HepG2 (cell line): ENCODE results near the gene CCL22. TPM values are rescaled to one million over a fixed set of nuclear protein-coding genes. Genes with fewer than 3 reads are reported as not detected.

Experiments used
- CAMTA2 ChIP-seq: sonication (generic); formaldehyde crosslinking; IDR thresholded peaks from 2 replicates; pipeline ENCODE4 v1.4.0; 2020; ENCODE audit warnings: mild to moderate bottlenecking, missing genetic modification reagents, borderline replicate concordance
- GATAD2A ChIP-seq: IDR thresholded peaks from 2 replicates; pipeline ENCODE4 v1.6.1; 2016
- HMG20A ChIP-seq: IDR thresholded peaks from 2 replicates; pipeline ENCODE4 v1.6.1; 2016; ENCODE audit warnings: borderline replicate concordance
- JUND ChIP-seq: sonication (generic); formaldehyde crosslinking; IDR thresholded peaks from 2 replicates; pipeline ENCODE4 v1.8.0; 2022; ENCODE audit warnings: mild to moderate bottlenecking, missing genetic modification reagents
- MAF1 ChIP-seq: sonication (generic); formaldehyde crosslinking; IDR thresholded peaks from 2 replicates; pipeline ENCODE4 v1.5.0; 2020; ENCODE audit warnings: missing genetic modification reagents, borderline replicate concordance
- MEIS1 ChIP-seq: sonication (generic); formaldehyde crosslinking; IDR thresholded peaks from 2 replicates; pipeline ENCODE4 v1.9.0; 2021; ENCODE audit warnings: mild to moderate bottlenecking, missing genetic modification reagents, moderate library complexity, borderline replicate concordance
- NAIF1 ChIP-seq: sonication (generic); formaldehyde crosslinking; IDR thresholded peaks from 2 replicates; pipeline ENCODE4 v1.5.0; 2020; ENCODE audit warnings: mild to moderate bottlenecking, missing genetic modification reagents, borderline replicate concordance
- RCOR2 ChIP-seq: IDR thresholded peaks from 2 replicates; pipeline ENCODE4 v1.6.1; 2016; ENCODE audit warnings: missing biosample characterization, missing genetic modification reagents
- TAF15 ChIP-seq: fragments of 200-400 bp; formaldehyde crosslinking; IDR thresholded peaks from one replicate; pipeline ENCODE4 v1.6.1; 2018; ENCODE audit warnings: mild to moderate bottlenecking, low read depth, low read length; ENCODE audit not compliant: poor library complexity, severe bottlenecking
- ZFYVE20 ChIP-seq: sonication (generic); formaldehyde crosslinking; IDR thresholded peaks from 2 replicates; pipeline ENCODE4 v1.8.0; 2023; ENCODE audit warnings: low read depth, mild to moderate bottlenecking, moderate library complexity, missing genetic modification reagents, borderline replicate concordance
- ZMYM4 ChIP-seq: sonication (generic); formaldehyde crosslinking; IDR thresholded peaks from 2 replicates; pipeline ENCODE4 v1.8.1; 2023; ENCODE audit warnings: mild to moderate bottlenecking, missing genetic modification reagents
- ZNF460 ChIP-seq: sonication (generic); formaldehyde crosslinking; IDR thresholded peaks from 2 replicates; pipeline ENCODE4 v1.5.1; 2020; ENCODE audit warnings: missing genetic modification reagents, mild to moderate bottlenecking, borderline replicate concordance
- ZSCAN12 ChIP-seq: sonication (generic); formaldehyde crosslinking; IDR thresholded peaks from 2 replicates; pipeline ENCODE4 v1.9.0; 2021; ENCODE audit warnings: mild to moderate bottlenecking, missing genetic modification reagents
- polyA plus RNA-seq, 8 experiments: library from polyadenylated mRNA; depleted of rRNA in 3 of 8; stranded (reverse) in 7 of 8; unstranded in 1 of 8; fragments of >200 nt; fragmentation: Illumina TruSeq in 4 of 8; extraction: Trizol in 4 of 8; gene quantifications; 2 replicates each; pipeline versions ENCODE4 v1.2.1 to v1.2.3, GENCODE V29; 2011 to 2016; ENCODE audit warnings: low read depth in 4 of 8, missing spikeins in 1 of 8, mixed read lengths in 1 of 8; ENCODE audit not compliant: insufficient read depth in 1 of 8
- total RNA-seq, 5 experiments: library from RNA; depleted of rRNA; stranded (reverse); fragments of >200 nt; fragmentation: Illumina TruSeq; extraction: Trizol; gene quantifications; 2 replicates each; pipeline ENCODE4 v1.2.3, GENCODE V29; 2016; ENCODE audit warnings: low read depth in 1 of 5
- TF ChIP-seq, protein P1 (sequence below): sonication (generic); formaldehyde crosslinking; IDR thresholded peaks from 2 replicates; pipeline ENCODE4 v1.9.0; 2022; ENCODE audit warnings: low read depth, missing genetic modification reagents
- TF ChIP-seq, protein P2 (sequence below): sonication (generic); formaldehyde crosslinking; IDR thresholded peaks from 2 replicates; pipeline ENCODE4 v1.5.0; 2020; ENCODE audit warnings: mild to moderate bottlenecking, missing genetic modification reagents, moderate library complexity
- TF ChIP-seq, protein P3 (sequence below): IDR thresholded peaks from 2 replicates; pipeline ENCODE4 v1.6.1; 2016; ENCODE audit warnings: missing compliant biosample characterization, missing genetic modification reagents, borderline replicate concordance
- TF ChIP-seq, protein P4 (sequence below): sonication (generic); formaldehyde crosslinking; IDR thresholded peaks from 2 replicates; pipeline ENCODE4 v1.4.0; 2020; ENCODE audit warnings: missing genetic modification reagents

The CCL22 gene
- total and polyA plus RNA-seq, 2 of the 13 experiments (the other 11 are each of a cell fraction or from before 2014, with no cell fraction given): not detected

DNA sequence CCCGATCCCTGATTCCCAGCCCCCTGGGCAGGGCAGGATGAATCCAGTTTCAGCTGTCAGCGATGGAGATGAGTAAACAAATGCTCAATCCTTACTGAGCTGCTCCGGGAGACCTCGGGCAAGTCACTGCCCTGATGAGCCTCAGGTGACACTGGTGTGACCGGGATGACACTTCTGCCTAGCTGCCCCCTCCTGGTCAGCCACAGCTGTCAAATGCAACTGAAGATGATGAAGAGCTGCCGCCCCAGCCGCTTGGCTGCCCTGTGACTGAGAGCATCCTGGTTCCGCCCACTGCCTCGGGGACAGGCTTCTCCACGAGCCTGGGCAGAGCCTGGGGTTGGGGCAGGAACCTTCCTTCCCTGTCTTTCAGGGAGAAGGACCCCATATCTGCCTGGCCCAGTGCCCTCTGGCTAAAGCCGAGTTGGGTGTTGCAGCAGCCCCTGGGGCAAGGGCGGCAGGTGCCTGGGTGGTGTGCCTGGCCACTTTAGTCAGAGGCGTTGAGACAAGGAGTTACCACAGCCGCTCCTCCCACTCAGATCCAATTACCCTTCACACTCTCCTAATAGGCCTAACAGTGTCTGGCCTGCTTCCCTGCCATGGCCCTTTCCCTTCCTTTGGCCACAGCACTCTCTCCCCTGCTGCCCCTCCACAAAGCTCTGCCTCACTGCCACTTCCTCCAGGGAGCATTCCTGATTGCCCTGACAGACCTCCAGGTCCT lies 51.4 kb downstream of the CCL22 start (continued):
- TF ChIP-seq, protein P1, sequence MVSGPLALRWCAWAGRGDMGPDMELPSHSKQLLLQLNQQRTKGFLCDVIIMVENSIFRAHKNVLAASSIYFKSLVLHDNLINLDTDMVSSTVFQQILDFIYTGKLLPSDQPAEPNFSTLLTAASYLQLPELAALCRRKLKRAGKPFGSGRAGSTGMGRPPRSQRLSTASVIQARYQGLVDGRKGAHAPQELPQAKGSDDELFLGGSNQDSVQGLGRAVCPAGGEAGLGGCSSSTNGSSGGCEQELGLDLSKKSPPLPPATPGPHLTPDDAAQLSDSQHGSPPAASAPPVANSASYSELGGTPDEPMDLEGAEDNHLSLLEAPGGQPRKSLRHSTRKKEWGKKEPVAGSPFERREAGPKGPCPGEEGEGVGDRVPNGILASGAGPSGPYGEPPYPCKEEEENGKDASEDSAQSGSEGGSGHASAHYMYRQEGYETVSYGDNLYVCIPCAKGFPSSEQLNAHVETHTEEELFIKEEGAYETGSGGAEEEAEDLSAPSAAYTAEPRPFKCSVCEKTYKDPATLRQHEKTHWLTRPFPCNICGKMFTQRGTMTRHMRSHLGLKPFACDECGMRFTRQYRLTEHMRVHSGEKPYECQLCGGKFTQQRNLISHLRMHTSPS: no peak
- TF ChIP-seq ZSCAN12 (CRISPR knock-in tag): no peak
- TF ChIP-seq MEIS1 (CRISPR knock-in tag): peak; percentile 49; the same call in 1 of the 2 replicates
- TF ChIP-seq, protein P2, sequence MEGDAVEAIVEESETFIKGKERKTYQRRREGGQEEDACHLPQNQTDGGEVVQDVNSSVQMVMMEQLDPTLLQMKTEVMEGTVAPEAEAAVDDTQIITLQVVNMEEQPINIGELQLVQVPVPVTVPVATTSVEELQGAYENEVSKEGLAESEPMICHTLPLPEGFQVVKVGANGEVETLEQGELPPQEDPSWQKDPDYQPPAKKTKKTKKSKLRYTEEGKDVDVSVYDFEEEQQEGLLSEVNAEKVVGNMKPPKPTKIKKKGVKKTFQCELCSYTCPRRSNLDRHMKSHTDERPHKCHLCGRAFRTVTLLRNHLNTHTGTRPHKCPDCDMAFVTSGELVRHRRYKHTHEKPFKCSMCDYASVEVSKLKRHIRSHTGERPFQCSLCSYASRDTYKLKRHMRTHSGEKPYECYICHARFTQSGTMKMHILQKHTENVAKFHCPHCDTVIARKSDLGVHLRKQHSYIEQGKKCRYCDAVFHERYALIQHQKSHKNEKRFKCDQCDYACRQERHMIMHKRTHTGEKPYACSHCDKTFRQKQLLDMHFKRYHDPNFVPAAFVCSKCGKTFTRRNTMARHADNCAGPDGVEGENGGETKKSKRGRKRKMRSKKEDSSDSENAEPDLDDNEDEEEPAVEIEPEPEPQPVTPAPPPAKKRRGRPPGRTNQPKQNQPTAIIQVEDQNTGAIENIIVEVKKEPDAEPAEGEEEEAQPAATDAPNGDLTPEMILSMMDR (CRISPR knock-in tag): peak; percentile 62
- TF ChIP-seq CAMTA2 (CRISPR knock-in tag): no peak
- TF ChIP-seq ZNF460: no peak
- TF ChIP-seq, protein P3, sequence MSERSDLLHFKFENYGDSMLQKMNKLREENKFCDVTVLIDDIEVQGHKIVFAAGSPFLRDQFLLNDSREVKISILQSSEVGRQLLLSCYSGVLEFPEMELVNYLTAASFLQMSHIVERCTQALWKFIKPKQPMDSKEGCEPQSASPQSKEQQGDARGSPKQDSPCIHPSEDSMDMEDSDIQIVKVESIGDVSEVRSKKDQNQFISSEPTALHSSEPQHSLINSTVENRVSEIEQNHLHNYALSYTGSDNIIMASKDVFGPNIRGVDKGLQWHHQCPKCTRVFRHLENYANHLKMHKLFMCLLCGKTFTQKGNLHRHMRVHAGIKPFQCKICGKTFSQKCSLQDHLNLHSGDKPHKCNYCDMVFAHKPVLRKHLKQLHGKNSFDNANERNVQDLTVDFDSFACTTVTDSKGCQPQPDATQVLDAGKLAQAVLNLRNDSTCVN (CRISPR knock-in tag): no peak
- TF ChIP-seq ZFYVE20 (CRISPR knock-in tag): no peak
- no peak for TF ChIP-seq MAF1 (CRISPR knock-in tag)
- no peak for TF ChIP-seq TAF15
- TF ChIP-seq RCOR2 (CRISPR knock-in tag): 0 out of 2 replicates have a peak, but pooled peaks have one; percentile 26
- no peak for TF ChIP-seq HMG20A
- no peak for TF ChIP-seq GATAD2A
- TF ChIP-seq NAIF1: no peak
- no peak for TF ChIP-seq JUND (CRISPR knock-in tag)
- TF ChIP-seq ZMYM4 (CRISPR knock-in tag): no peak
- TF ChIP-seq, protein P4, sequence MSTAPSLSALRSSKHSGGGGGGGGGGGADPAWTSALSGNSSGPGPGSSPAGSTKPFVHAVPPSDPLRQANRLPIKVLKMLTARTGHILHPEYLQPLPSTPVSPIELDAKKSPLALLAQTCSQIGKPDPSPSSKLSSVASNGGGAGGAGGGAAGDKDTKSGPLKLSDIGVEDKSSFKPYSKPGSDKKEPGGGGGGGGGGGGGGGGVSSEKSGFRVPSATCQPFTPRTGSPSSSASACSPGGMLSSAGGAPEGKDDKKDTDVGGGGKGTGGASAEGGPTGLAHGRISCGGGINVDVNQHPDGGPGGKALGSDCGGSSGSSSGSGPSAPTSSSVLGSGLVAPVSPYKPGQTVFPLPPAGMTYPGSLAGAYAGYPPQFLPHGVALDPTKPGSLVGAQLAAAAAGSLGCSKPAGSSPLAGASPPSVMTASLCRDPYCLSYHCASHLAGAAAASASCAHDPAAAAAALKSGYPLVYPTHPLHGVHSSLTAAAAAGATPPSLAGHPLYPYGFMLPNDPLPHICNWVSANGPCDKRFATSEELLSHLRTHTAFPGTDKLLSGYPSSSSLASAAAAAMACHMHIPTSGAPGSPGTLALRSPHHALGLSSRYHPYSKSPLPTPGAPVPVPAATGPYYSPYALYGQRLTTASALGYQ (CRISPR knock-in tag): no peak
